ENCODE results near the gene SLC35F1.

DNA sequence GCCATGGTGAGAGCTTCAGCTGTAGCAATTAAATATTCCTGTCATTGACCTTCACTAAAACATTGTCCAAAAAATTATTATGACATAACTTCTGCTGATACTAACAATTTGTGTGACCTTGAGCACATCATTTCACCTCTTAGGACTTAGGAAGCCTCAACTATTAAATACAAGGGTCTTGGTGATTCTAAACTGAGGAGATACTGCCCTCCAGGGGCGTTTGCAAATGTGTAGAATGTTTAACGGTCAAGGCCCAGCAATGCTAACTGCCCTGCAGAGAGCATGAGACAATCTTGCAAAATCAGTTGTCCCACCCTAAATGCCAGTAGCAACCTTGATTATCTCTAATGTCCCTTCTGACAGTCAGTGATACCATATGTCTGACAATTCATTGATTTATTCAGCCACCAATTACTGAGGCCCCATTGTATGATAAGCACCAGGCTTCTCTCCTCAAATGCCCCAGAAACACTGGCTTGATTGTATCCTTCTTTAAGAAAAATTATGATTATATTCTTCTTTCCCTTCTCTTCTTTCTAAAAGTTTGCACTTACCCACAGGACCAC, 356.9 kb downstream of the SLC35F1 start:
- TF ChIP-seq, protein P1, sequence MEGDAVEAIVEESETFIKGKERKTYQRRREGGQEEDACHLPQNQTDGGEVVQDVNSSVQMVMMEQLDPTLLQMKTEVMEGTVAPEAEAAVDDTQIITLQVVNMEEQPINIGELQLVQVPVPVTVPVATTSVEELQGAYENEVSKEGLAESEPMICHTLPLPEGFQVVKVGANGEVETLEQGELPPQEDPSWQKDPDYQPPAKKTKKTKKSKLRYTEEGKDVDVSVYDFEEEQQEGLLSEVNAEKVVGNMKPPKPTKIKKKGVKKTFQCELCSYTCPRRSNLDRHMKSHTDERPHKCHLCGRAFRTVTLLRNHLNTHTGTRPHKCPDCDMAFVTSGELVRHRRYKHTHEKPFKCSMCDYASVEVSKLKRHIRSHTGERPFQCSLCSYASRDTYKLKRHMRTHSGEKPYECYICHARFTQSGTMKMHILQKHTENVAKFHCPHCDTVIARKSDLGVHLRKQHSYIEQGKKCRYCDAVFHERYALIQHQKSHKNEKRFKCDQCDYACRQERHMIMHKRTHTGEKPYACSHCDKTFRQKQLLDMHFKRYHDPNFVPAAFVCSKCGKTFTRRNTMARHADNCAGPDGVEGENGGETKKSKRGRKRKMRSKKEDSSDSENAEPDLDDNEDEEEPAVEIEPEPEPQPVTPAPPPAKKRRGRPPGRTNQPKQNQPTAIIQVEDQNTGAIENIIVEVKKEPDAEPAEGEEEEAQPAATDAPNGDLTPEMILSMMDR (IDR thresholded peaks at IDR 0.05; ENCODE audit: low read depth, low read length), result peak; percentile 55
- TF ChIP-seq EZH2phosphoT487 (IDR thresholded peaks at IDR 0.05; ENCODE audit: low read depth), result no peak
